HepG2 (cell line): ENCODE measurements around the gene LRRN4. TPM values are rescaled to one million over a fixed set of nuclear protein-coding genes. Genes with fewer than 3 reads are reported as not detected.

Experiments
- ATAC-seq: fragments of 200-7000 bp; cut with Tn5 transposase; 3 replicates; pipeline ENCODE4 v1.9.1; 2020; ENCODE audit warnings: mild to moderate bottlenecking, moderate library complexity
- BruUV-seq: library from RNA; stranded (reverse); fragments of 400-500 nt; replicated peaks from 2 replicates; lab custom pipeline; 2021; lab: Mats Ljungman, UMichigan
- CTCF ChIA-PET: fragments of 300-600 bp; formaldehyde crosslinking; extraction: SDS; loops from one replicate; lab custom pipeline; 2021; ENCODE audit warnings: low total read pairs, inconsistent platforms, low intra/inter-chr PET ratio; lab: Yijun Ruan, JAX
- POLR2A ChIA-PET: fragments of 350-600 bp; sonication (Branson Sonifier 250); formaldehyde crosslinking; loops from one replicate; lab custom pipeline; 2020; ENCODE audit warnings: antibody characterized with exemption, inconsistent platforms; lab: Yijun Ruan, JAX
- DNase-seq: peaks from one replicate; pipeline ENCODE4 v3.0.0-alpha.2; 2015; ENCODE audit warnings: low spot score
- FAIRE-seq: peaks from 3 replicates; lab custom pipeline; 2011; peaks lifted over from hg19 to GRCh38; lab: Jason Lieb, UNC
- H2AFZ ChIP-seq: one replicate; pipeline ENCODE4 v1.6.1; 2011; ENCODE audit warnings: low read length, inconsistent platforms
- H3K27ac ChIP-seq: fragments of 300-600 bp; 3 replicates; pipeline ENCODE4 v1.8.0; 2011; ENCODE audit warnings: mixed run types, mild to moderate bottlenecking, mixed read lengths, low read length, inconsistent platforms; ENCODE audit not compliant: insufficient read depth; ENCODE audit errors: extremely low read length
- H3K27me3 ChIP-seq, 2 experiments: fragments of 200-600 bp in 1 of 2; 2 replicates in 1 of 2; 3 replicates in 1 of 2; pipeline versions ENCODE4 v1.6.0 to v1.8.0; 2011; ENCODE audit warnings: low read length in 2 of 2, mild to moderate bottlenecking in 2 of 2, moderate library complexity in 2 of 2, inconsistent platforms in 1 of 2; ENCODE audit not compliant: insufficient read depth in 2 of 2, control insufficient read depth in 1 of 2
- H3K36me3 ChIP-seq, 2 experiments: fragments of 200-600 bp in 1 of 2; replicated peaks in 1 of 2; 2 replicates in 1 of 2; 3 replicates in 1 of 2; pipeline versions ENCODE4 v1.5.1 to v1.8.0; 2011; ENCODE audit warnings: low read length in 2 of 2, inconsistent platforms in 1 of 2; ENCODE audit not compliant: insufficient read depth in 2 of 2, control insufficient read depth in 1 of 2
- H3K4me1 ChIP-seq: 2 replicates; pipeline ENCODE4 v1.5.1; 2012; ENCODE audit warnings: low read length, inconsistent platforms; ENCODE audit not compliant: insufficient read depth
- H3K4me2 ChIP-seq: 2 replicates; pipeline ENCODE4 v1.6.0; 2011; ENCODE audit warnings: low read depth, low read length, inconsistent platforms
- H3K4me3 ChIP-seq, 3 experiments: fragments of 200-600 bp in 1 of 3; sonication (generic), shearing (Covaris generic) in 1 of 3; replicated peaks in 1 of 3; 2 replicates each; pipeline ENCODE4 v1.5.1; 2011 to 2016; ENCODE audit warnings: low read length in 3 of 3, inconsistent platforms in 2 of 3, low read depth in 2 of 3, mild to moderate bottlenecking in 2 of 3, control low read depth in 1 of 3, mixed read lengths in 1 of 3; ENCODE audit not compliant: insufficient read depth in 1 of 3
- H3K79me2 ChIP-seq: one replicate; pipeline ENCODE4 v1.6.1; 2011; ENCODE audit warnings: low read length, inconsistent platforms; ENCODE audit not compliant: insufficient read depth
- H3K9ac ChIP-seq: 2 replicates; pipeline ENCODE4 v1.6.0; 2011; ENCODE audit warnings: mild to moderate bottlenecking, low read depth, low read length, inconsistent platforms; ENCODE audit not compliant: insufficient read depth
- H3K9me3 ChIP-seq: 2 replicates; pipeline ENCODE4 v1.5.1; 2012; ENCODE audit warnings: mild to moderate bottlenecking, low read length
- H4K20me1 ChIP-seq: 2 replicates; pipeline ENCODE4 v1.6.0; 2011; ENCODE audit warnings: inconsistent platforms, mild to moderate bottlenecking, low read length, moderate library complexity; ENCODE audit not compliant: insufficient read depth
- CAMTA2 ChIP-seq: sonication (generic); formaldehyde crosslinking; IDR thresholded peaks from 2 replicates; pipeline ENCODE4 v1.4.0; 2020; ENCODE audit warnings: mild to moderate bottlenecking, missing genetic modification reagents, borderline replicate concordance
- CENPX ChIP-seq: sonication (generic); formaldehyde crosslinking; IDR thresholded peaks from 2 replicates; pipeline ENCODE4 v1.9.0; 2021; ENCODE audit warnings: mild to moderate bottlenecking, missing genetic modification reagents, moderate library complexity
- KAT2B ChIP-seq: fragments of 150-350 bp; IDR thresholded peaks from 2 replicates; pipeline ENCODE4 v1.6.1; 2014; ENCODE audit warnings: low read depth, low read length, borderline replicate concordance
- MED8 ChIP-seq: sonication (generic); formaldehyde crosslinking; IDR thresholded peaks from 2 replicates; pipeline ENCODE4 v1.8.1; 2023; ENCODE audit warnings: mild to moderate bottlenecking, missing genetic modification reagents; ENCODE audit not compliant: insufficient replicate concordance
- PHF20 ChIP-seq: sonication (generic); formaldehyde crosslinking; IDR thresholded peaks from 2 replicates; pipeline ENCODE4 v1.5.0; 2020; ENCODE audit warnings: mild to moderate bottlenecking, missing genetic modification reagents
- STAT5B ChIP-seq: sonication (generic); formaldehyde crosslinking; IDR thresholded peaks from 2 replicates; pipeline ENCODE4 v1.4.0; 2020; ENCODE audit warnings: missing genetic modification reagents
- TRIM24 ChIP-seq: sonication (generic); formaldehyde crosslinking; IDR thresholded peaks from 2 replicates; pipeline ENCODE4 v1.8.0; 2022; ENCODE audit warnings: mild to moderate bottlenecking, missing genetic modification reagents
- WGBS: methylation state at CpG from one replicate; pipeline ENCODE4 v1.1.6; 2017; ENCODE audit warnings: low lambda C conversion rate; 5-methylcytosine and 5-hydroxymethylcytosine counted together
- in situ Hi-C: cut with HindIII; loops from 2 replicates; pipeline ENCODE4 v1.10.0; 2017; ENCODE audit warnings: low pct_unique_long_range_greater_than_20kb; ENCODE audit not compliant: extremely low pct_ligation_motif_present
- intact Hi-C: fragments of 100-400 bp; cut with micrococcal nuclease; formaldehyde crosslinking; loops from one replicate; pipeline ENCODE4 v1.10.0; 2022; ENCODE audit not compliant: unreplicated experiment
- polyA plus RNA-seq, 8 experiments: library from polyadenylated mRNA; depleted of rRNA in 3 of 8; stranded (reverse) in 7 of 8; unstranded in 1 of 8; fragments of >200 nt; fragmentation: Illumina TruSeq in 4 of 8; extraction: Trizol in 4 of 8; gene quantifications; 2 replicates each; pipeline versions ENCODE4 v1.2.1 to v1.2.3, GENCODE V29; 2011 to 2016; ENCODE audit warnings: low read depth in 4 of 8, missing spikeins in 1 of 8, mixed read lengths in 1 of 8; ENCODE audit not compliant: insufficient read depth in 1 of 8
- total RNA-seq, 5 experiments: library from RNA; depleted of rRNA; stranded (reverse); fragments of >200 nt; fragmentation: Illumina TruSeq; extraction: Trizol; gene quantifications; 2 replicates each; pipeline ENCODE4 v1.2.3, GENCODE V29; 2016; ENCODE audit warnings: low read depth in 1 of 5

LRRN4 gene
- total and polyA plus RNA-seq, 2 of the 13 experiments (the other 11 are each of a cell fraction or from before 2014, with no cell fraction given), result 0.15 to 0.20 TPM

DNA sequence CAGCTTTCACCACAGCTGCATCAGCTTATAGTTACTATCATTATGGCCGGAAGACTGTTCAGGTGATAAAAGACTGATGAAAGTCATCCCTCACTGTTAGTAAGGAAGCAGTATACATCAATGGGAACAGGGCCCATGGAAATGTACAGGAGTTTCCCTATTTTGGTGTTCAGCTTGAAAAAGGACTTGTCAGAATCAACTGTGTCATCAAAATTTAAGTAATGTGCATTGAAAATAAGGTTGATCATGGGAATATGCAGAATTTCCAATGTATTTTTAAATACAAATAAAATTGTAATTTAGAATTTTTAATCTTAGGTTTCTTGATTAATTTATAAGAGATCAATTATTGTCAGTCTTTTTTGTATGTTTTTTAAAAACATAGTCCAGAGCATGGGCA lies 16.8 kb downstream of the LRRN4 start (continued):
- TF ChIP-seq STAT5B (CRISPR knock-in tag), result no peak

- TF ChIP-seq TRIM24 (CRISPR knock-in tag), result no peak
- no peak for TF ChIP-seq KAT2B
- TF ChIP-seq PHF20 (CRISPR knock-in tag), result no peak
- TF ChIP-seq CENPX, result no peak
- no peak for TF ChIP-seq MED8
- TF ChIP-seq CAMTA2 (CRISPR knock-in tag), result no peak
- POLR2A ChIA-PET, result interaction anchor here (1.4 kb wide), 1 partner anchor 10 kb away, joined by 3 read pairs; no protein-coding TSS in a partner anchor
- WGBS, result 98% methylated on average over 4 of the region's 4 CpGs
- DNase-seq (no peak), ATAC-seq (no peak), FAIRE-seq (no peak)
- Histone ChIP-seq H3K79me2 (peaks cover 4% of the 10 kb centered on the region), H3K4me3 (no peak overlapping the region), H3K36me3 (peaks cover 36 to 83% of the 10 kb centered on the region in 2 experiments), H3K27ac (no peak overlapping the region), H2AFZ (no peak overlapping the region), H3K4me1 (no peaks in the 10 kb centered on the region), H3K9me3 (no peaks in the 10 kb centered on the region), H3K4me2 (no peak overlapping the region), H4K20me1 (peaks cover 9% of the 10 kb centered on the region; the same call in 1 of the 2 replicates), H3K27me3 (no peaks in the 10 kb centered on the region), H3K9ac (no peak overlapping the region)
- intact Hi-C loops (no loop called here), in situ Hi-C loops (no loop called here)
- CTCF ChIA-PET, result no interaction called here
- BruUV-seq, result no TSS peak
Observed at GRCh38 chr20:6036213-6036612, 17.6 kb downstream of the LRRN4 start.
